RWPE1 (cell line): Measurements from ENCODE around the gene PPIL1.

Experiments
- CTCF ChIA-PET: fragments of 350-600 bp; sonication (Branson Sonifier 250); formaldehyde crosslinking; extraction: SDS; loops from one replicate; lab custom pipeline; 2021; lab: Yijun Ruan, JAX
- POLR2A ChIA-PET: fragments of 400-600 bp; formaldehyde crosslinking; extraction: SDS; loops from one replicate; lab custom pipeline; 2020; ENCODE audit warnings: antibody characterized with exemption; ENCODE audit not compliant: low non-redundant PET; lab: Yijun Ruan, JAX
- DNase-seq: peaks from one replicate; pipeline ENCODE4 v3.0.0; 2012; ENCODE audit warnings: low spot score
- H3K27ac ChIP-seq: fragments of 450-650 bp; 2 replicates; pipeline ENCODE4 v1.5.1; 2017
- CTCF ChIP-seq: fragments of 450-650 bp; conservative IDR thresholded peaks from 2 replicates; pipeline ENCODE4 v1.5.1; 2017; ENCODE audit warnings: low read depth, mild to moderate bottlenecking

PPIL1 gene

GRCh38 chr6:36823421-36824096 lies 51.0 kb downstream of the PPIL1 start:
- CTCF ChIA-PET = no interaction called here
- POLR2A ChIA-PET = no interaction called here
- TF ChIP-seq CTCF = no peak
- no peak overlapping the region for H3K27ac ChIP-seq
- no peak for DNase-seq

DNA sequence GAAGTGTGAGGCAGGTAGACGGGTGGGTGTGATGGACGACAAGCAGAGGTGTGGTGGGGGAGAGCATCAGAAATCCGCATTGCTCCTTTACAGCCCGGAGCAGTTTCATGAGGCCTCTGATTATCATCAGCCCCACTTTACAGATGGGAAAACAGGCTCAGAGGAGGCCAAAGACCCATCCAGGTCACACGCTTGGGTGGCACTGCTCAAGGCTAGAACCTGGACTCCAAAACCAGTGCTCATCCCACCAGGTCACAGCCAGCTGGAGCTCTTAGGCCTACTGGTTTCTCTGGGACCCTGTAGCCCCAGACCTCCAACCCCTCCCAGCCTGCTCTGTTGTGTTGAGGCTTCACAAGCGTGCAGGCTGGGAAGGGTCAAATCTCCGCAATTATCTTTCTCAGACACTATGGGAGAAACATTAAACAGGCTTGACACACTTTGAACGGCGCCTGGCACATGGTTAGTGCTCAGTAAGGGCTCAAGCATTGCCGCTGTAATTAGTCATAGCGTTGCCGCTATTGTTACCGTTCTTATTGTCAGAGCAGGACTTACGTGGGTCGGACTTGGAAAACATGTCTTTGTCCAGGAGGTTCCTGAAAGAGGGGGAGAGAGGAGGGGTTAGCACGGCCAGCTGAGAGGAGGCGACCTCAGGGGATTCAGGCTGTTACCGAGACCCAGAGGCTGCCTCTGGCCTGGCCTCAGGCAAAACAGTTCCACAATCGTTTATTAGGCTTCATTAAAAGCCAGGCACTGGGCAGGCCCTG lies 51.9 kb downstream of the PPIL1 start:
- H3K27ac ChIP-seq = no peak overlapping the region
- ChIA-PET POLR2A (no interaction called here), CTCF (no interaction called here)
- no peak for DNase-seq
- TF ChIP-seq CTCF = no peak

DNA sequence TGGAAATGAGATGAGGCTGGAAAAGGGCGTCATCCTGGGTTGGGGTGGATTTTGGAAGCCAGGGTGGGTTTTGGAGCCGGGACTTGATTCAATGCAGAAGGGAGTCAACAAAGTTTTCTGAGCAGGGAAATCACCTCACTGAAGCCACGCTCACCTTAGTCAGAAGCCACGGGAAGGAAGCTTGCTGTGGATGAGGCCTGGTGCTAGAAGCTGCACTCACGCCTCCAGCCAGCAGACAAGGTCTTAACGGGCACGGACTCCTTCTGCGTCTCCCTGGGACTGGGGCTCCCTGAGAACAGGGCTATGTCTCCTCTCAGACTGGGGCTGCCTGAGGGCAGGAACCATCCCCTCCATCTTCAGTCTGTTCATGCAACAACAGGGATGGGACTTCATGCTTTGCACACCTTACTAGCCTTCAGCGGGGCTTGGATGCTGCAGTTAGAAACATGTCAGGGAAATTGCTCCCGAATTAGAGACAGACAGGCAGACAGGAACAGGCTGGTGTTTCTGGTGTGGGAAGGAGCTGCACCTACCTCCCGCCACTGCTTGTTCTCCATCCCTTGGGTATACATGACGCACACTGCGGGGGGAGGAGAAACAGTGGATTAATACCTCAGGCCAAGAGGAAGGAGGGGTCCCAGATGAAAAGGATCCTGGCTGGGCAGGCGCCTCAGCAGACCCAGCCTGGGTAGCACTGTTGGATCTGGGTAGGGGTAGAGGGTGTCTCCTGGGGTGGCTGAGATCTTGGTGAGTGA lies 52.8 kb downstream of the PPIL1 start:
- TF ChIP-seq CTCF = no peak
- ChIA-PET CTCF (no interaction called here), POLR2A (no interaction called here)
- H3K27ac ChIP-seq = no peak overlapping the region
- DNase-seq = no peak

- no peak for TF ChIP-seq CTCF
- H3K27ac ChIP-seq = no peak overlapping the region
- POLR2A ChIA-PET = no interaction called here
- no peak for DNase-seq
- CTCF ChIA-PET = no interaction called here
These were observed 53.7 kb downstream of the PPIL1 start for GRCh38 chr6:36820700-36821580.

DNA sequence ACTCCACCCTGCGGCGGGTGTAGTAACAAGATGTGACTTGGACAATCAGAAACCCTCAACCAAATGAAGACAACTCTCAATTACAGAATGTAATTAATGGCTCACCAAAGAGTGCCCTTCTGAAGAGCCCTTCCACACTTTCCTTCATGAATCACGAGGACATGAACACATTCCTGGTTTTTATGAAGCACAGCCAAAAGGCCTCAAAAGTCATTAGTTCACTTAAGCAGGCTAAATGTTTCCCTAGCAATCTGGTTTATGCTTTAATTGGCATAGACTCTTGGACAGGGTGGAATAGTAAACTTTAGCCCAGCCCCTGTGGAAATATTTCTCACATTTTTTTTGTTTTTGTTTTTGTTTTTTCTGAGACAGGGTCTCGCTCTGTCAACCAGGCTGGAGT lies 55.8 kb downstream of the PPIL1 start:
- DNase-seq = no peak
- H3K27ac ChIP-seq = no peak overlapping the region
- POLR2A ChIA-PET = no interaction called here
- no peak for TF ChIP-seq CTCF
- CTCF ChIA-PET = no interaction called here

- no peak for DNase-seq
- POLR2A ChIA-PET = no interaction called here
- CTCF ChIA-PET = no interaction called here
- no peak for TF ChIP-seq CTCF
- H3K27ac ChIP-seq = no peak overlapping the region
These were observed 56.8 kb downstream of the PPIL1 start for GRCh38 chr6:36817847-36818246.
